Measurements from ENCODE around the gene VIPR1. TPM values are rescaled to one million over a fixed set of nuclear protein-coding genes. Genes with fewer than 3 reads are reported as not detected.
"Not testable (repeated sequence)": the region's sequence is repeated elsewhere in the genome, so short reads cannot be mapped to it uniquely, and the experiment has no call there.

The VIPR1 gene
- total and polyA plus RNA-seq, 2 experiments from 2014 or later = not detected

DNA sequence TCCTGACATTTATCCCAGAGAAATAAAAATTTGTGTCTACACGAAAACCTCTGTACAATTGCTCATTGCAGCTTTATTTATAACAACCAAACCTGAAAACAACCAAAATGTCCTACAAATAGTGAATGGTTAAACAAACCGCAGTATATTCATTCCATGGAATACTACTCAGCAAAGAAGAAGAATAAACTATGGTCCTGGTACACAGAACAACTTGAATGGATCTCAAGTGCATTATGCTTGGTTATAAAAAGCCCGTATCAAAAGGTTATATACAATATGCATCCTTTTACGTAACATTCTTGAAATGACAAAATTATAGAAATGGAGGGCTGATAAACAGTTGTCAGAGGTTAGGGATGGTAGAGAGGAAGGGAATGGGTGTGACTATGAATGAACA is 75.6 kb downstream of the VIPR1 start:
- H3K36me3 ChIP-seq (ENCODE audit: low read depth) = no peaks in the 10 kb centered on the region; the same call in 1 of the 2 replicates
- DNase-seq = no peak
- no peaks in the 10 kb centered on the region; the same call in 1 of the 2 replicates for H3K9me2 ChIP-seq (ENCODE audit: insufficient read depth)
- H2AFZ ChIP-seq = no peak overlapping the region
- H4K20me1 ChIP-seq (ENCODE audit: insufficient read depth) = no peaks in the 10 kb centered on the region
- H3K27me3 ChIP-seq (replicated peaks; ENCODE audit: insufficient read depth) = no peaks in the 10 kb centered on the region
- 0 out of 2 replicates have a peak, but pooled peaks cover 4% of the 10 kb centered on the region for H3F3A ChIP-seq (ENCODE audit: insufficient read depth)
- TF ChIP-seq EZH2 (IDR thresholded peaks at IDR 0.05; ENCODE audit: insufficient read depth, poor library complexity, severe bottlenecking) (no peak), EZH2phosphoT487 (IDR thresholded peaks at IDR 0.05; ENCODE audit: insufficient read depth, low read depth) (no peak)
- 93 to 95% methylated on average over 4 of the region's 4 CpGs for WGBS, 2 experiments (ENCODE audit: low coverage in 1 of 2, low lambda C conversion rate in 2 of 2, missing lambda C conversion rate in 2 of 2)
- H3K9me3 ChIP-seq (ENCODE audit: low read depth) = no peaks in the 10 kb centered on the region
- H3K79me2 ChIP-seq (ENCODE audit: insufficient read depth) = peaks cover 86% of the 10 kb centered on the region
- no peak overlapping the region for H3K4me2 ChIP-seq (ENCODE audit: unreplicated experiment)
- H3K27ac ChIP-seq = no peak overlapping the region
- peaks cover 9% of the 10 kb centered on the region for H3K4me1 ChIP-seq (ENCODE audit: insufficient read depth)
- in situ Hi-C loops (cut with MboI) = no loop called here
- H3K9ac ChIP-seq = no peak overlapping the region
- no peak overlapping the region for H3K4me3 ChIP-seq

GRCh38 chr3:42579346-42579745 is 76.9 kb downstream of the VIPR1 start:
- H3K27me3 ChIP-seq (replicated peaks; ENCODE audit: insufficient read depth); H4K20me1 ChIP-seq (ENCODE audit: insufficient read depth); H2AFZ ChIP-seq; H3K27ac ChIP-seq; H3K4me3 ChIP-seq; H3K4me2 ChIP-seq (ENCODE audit: unreplicated experiment); H3K4me1 ChIP-seq (ENCODE audit: insufficient read depth); H3K9ac ChIP-seq; DNase-seq; H3K9me3 ChIP-seq (ENCODE audit: low read depth); in situ Hi-C loops (cut with MboI); H3K9me2 ChIP-seq (ENCODE audit: insufficient read depth); H3F3A ChIP-seq (ENCODE audit: insufficient read depth); H3K36me3 ChIP-seq (ENCODE audit: low read depth): not testable (repeated sequence)
- WGBS, 2 experiments (ENCODE audit: low coverage in 1 of 2, low lambda C conversion rate in 2 of 2, missing lambda C conversion rate in 2 of 2) = 100% methylated on average over 3 to 4 of the region's 4 CpGs
- H3K79me2 ChIP-seq (ENCODE audit: insufficient read depth) = peaks cover 73% of the 10 kb centered on the region

DNA sequence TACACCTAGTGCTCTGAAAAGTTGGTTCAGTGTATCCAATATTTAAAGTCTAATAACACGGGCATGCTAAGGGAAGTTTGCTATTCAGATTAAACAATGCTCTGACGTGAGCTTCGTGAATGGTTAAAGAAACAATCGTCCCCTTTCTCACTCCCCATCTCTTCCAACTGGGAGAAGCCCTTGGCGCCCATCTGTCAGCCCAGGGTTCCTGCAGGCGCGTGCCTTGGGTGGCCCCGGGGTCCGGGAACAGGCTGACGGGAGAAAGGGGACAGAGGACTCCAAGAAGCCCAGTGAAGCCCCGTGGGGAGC is 78.9 kb downstream of the VIPR1 start:
- 0 to 2% methylated on average over 10 to 11 of the region's 11 CpGs for WGBS, 2 experiments (ENCODE audit: low coverage in 1 of 2, low lambda C conversion rate in 2 of 2, missing lambda C conversion rate in 2 of 2)
- no peaks in the 10 kb centered on the region for H3K27me3 ChIP-seq (replicated peaks; ENCODE audit: insufficient read depth)
- peak overlapping the region; percentile 83 for H3K4me2 ChIP-seq (ENCODE audit: unreplicated experiment)
- peaks cover 53% of the 10 kb centered on the region for H3K79me2 ChIP-seq (ENCODE audit: insufficient read depth)
- peak overlapping the region; percentile 78 for H2AFZ ChIP-seq
- H3K9me3 ChIP-seq (ENCODE audit: low read depth) = no peaks in the 10 kb centered on the region
- 0 out of 2 replicates have a peak, but pooled peaks cover 6% of the 10 kb centered on the region for H3F3A ChIP-seq (ENCODE audit: insufficient read depth)
- peak overlapping the region; percentile 77 for H3K4me3 ChIP-seq
- H4K20me1 ChIP-seq (ENCODE audit: insufficient read depth) = no peaks in the 10 kb centered on the region
- H3K36me3 ChIP-seq (ENCODE audit: low read depth) = no peaks in the 10 kb centered on the region; the same call in 1 of the 2 replicates
- DNase-seq = no peak
- in situ Hi-C loops (cut with MboI) = no loop called here
- peak overlapping the region; percentile 68 for H3K27ac ChIP-seq
- peaks cover 9% of the 10 kb centered on the region for H3K4me1 ChIP-seq (ENCODE audit: insufficient read depth)
- H3K9ac ChIP-seq = peak overlapping the region; percentile 91
- TF ChIP-seq EZH2phosphoT487 (IDR thresholded peaks at IDR 0.05; ENCODE audit: insufficient read depth, low read depth) (no peak), EZH2 (IDR thresholded peaks at IDR 0.05; ENCODE audit: insufficient read depth, poor library complexity, severe bottlenecking) (no peak)
- H3K9me2 ChIP-seq (ENCODE audit: insufficient read depth) = no peaks in the 10 kb centered on the region; the same call in 1 of the 2 replicates

- in situ Hi-C loops (cut with MboI) = no loop called here
- H3F3A ChIP-seq (ENCODE audit: insufficient read depth) = 0 out of 2 replicates have a peak, but pooled peaks cover 6% of the 10 kb centered on the region
- 1 to 2% methylated on average over 49 to 66 of the region's 77 CpGs for WGBS, 2 experiments (ENCODE audit: low coverage in 1 of 2, low lambda C conversion rate in 2 of 2, missing lambda C conversion rate in 2 of 2)
Measured at GRCh38 chr3:42581709-42582473, 79.4 kb downstream of the VIPR1 start, which contains the start of gene SEC22C. SEC22C (minus strand) TSS chr3:42581967; CDS start chr3:42569046, 12,921 bp downstream.

More at GRCh38 chr3:42581709-42582473, 79.4 kb downstream of the VIPR1 start, which contains the start of gene SEC22C:
- peak within 1 kb of the TSS; percentile 77 for H3K4me3 ChIP-seq
- peak within 1 kb of the TSS; percentile 78 for H2AFZ ChIP-seq
- peaks cover 9% of the 10 kb centered on the region for H3K4me1 ChIP-seq (ENCODE audit: insufficient read depth)
- H3K9me2 ChIP-seq (ENCODE audit: insufficient read depth) = no peaks in the 10 kb centered on the region
- TF ChIP-seq EZH2phosphoT487 (IDR thresholded peaks at IDR 0.05; ENCODE audit: insufficient read depth, low read depth) (no peak), EZH2 (IDR thresholded peaks at IDR 0.05; ENCODE audit: insufficient read depth, poor library complexity, severe bottlenecking) (no peak)
- peak within 1 kb of the TSS; percentile 83 for H3K4me2 ChIP-seq (ENCODE audit: unreplicated experiment)
- H3K36me3 ChIP-seq (ENCODE audit: low read depth) = no peaks in the 10 kb centered on the region; the same call in 1 of the 2 replicates
- peak; percentile 97 for DNase-seq
- peaks cover 47% of the 10 kb centered on the region for H3K79me2 ChIP-seq (ENCODE audit: insufficient read depth)
- peak within 1 kb of the TSS; percentile 68 for H3K27ac ChIP-seq
- H3K9ac ChIP-seq = peak within 1 kb of the TSS; percentile 91
- H4K20me1 ChIP-seq (ENCODE audit: insufficient read depth) = no peaks in the 10 kb centered on the region
- H3K27me3 ChIP-seq (replicated peaks; ENCODE audit: insufficient read depth) = no peaks in the 10 kb centered on the region
- H3K9me3 ChIP-seq (ENCODE audit: low read depth) = no peaks in the 10 kb centered on the region

Data from GM23248 (cell line).